ENCODE data around the gene UGT1A3.

DNA sequence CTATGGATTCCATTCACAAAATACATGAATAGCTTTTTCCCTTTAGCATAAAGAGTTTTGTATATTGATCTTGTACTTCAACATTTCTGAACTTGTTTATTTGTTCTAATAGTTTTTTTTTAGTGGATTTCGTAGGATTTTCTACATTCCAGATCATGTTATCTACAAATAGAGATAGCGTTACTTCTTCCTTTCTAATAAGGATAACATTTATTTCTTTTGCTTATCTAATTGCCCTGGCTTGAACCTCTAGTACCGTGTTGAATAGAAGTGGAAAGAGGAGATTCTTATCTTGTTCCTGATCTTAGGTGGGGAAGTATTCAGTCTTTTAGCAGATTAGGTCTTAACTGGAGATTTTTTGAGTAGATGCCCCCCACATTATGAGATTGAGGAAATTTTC, 26.6 kb upstream of the UGT1A3 start:
- TF ChIP-seq POLR2AphosphoS5 (IDR thresholded peaks at IDR 0.05; ENCODE audit: low read depth, low read length) (no peak), SIN3A (IDR thresholded peaks at IDR 0.05; ENCODE audit: borderline replicate concordance, insufficient read depth, low read length) (no peak)
